ENCODE measurements around the gene STOM.

STOM gene

DNA sequence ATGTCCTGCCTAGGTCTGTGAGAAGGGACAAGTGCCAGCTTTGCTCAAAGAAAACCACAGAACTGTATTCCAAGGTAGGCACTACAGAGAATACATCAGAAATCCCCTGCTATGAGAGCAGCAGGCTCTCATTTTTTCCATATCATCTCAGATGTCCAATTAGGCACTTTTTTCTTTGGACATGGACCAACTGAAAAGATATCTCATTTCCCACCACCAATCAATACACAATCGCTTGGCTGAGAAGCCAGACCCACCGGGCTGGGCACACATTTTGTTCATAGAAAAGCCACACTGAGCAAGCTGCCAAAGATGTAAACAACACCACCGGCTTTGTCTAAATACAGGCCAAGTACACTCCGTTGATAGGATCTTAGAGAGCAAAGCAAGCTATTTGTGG lies 25.9 kb downstream of the STOM start:
- DNase-seq, result peak in 1 of 3 experiments; percentile 46

DNA sequence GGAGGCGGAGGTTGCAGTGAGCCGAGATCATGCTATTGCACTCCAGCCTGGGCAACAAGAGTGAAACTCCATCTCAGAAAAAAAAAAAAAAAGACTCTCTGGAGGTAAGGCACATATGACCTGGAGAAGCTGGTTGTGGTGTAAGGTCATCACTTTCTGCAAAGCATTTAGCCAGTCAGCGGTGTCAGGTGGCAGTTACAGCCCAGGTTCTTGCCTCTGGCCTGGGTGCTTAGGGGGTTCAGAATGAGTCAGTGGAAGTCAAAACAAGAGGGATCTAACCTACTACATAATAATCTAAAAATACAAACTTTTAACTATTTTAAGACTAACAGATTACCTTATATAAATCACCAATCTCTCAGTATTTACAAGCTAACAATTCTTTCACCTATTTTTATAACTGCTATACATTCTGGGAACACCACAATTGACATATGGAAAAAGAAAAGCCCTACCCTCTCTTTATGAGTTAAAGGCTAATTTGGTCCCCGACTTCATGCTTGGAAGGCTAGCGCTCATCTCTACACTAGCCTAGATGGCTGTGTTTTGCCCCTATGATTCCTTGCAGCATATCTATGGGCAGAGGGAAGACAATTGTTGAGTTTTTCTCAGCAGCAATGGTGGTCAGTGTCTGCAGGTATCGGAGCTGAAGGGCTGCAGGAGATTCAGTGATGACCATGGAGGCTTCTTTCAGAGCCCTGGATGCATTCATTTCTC lies 29.2 kb downstream of the STOM start:
- no peak for DNase-seq

DNA sequence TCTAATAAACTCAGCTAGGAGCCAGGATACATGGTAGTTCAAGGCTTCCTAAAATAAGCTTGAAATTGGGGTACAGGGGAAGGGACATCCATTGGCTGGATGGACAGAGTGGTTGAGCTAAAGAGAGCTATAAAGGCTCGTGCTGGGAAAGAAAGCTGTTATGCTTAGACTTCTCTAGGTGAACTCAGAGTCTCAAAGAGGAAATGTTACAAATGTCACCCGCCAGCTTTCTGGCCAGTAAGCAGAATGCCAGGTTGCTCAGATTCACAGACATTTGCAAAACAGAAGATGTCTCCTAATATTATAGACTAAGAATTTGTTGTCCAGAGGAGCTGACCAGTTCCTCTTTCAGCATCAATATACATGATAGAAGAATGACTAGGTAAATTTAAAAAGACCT lies 30.6 kb downstream of the STOM start:
- no peak for DNase-seq

DNA sequence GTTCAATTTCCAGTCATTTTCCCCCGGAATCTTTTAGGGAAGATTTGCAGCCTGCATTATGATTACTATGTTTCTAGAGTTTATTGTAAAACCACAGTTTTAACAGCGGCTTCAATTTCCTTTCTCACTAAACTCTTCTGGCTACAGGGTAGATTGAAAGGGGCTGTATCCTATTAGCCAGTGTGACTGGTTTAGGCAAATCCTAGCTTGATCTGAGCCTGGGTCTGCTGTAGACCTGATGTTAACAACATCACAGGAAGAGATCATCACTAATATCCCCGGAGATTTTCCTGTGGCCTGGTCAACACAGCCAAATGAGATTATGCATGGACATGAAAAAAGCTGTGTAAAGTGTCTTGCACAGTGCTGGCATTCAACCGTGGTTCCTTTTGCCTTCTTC lies 33.4 kb downstream of the STOM start:
- no peak for DNase-seq

DNA sequence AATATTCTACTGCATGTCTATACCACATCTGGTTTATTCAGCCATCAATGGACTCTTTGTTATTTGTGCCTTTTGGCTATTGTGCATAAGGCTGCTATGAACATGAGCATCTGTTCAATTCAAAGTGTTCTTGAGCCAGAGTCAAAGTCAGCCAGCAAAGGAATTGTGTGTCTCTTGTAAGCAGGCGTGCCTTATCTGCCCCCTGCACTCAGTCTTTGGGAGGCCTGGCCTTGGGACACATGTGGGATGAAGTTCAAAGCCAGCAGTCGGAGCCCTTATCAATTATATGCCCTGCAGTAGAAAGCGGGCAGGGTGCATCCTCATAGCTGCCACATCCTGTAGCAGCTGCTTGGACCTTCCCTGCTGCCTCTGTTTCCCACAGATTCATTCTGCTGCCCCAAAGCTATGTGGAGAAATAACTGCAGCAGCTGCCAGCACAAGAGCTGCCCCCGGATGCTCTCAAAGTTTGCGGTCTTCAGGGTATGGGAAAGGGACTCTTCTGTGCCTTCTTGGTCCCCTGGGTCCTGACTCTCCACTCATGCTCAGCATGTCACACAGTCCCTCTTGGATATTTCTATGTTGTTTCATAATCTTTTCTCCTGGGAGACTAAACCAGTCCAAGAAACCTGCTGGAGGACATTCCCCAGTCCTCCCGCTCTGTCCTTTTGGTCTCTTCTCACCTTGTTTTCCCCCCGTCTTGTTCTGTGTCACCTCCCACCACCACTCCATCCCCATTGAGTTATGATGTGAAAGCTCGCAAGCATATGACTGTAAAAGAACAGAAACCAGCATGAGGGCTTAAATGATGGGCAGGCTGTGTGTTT lies 35.9 kb downstream of the STOM start:
- DNase-seq, result no peak

DNA sequence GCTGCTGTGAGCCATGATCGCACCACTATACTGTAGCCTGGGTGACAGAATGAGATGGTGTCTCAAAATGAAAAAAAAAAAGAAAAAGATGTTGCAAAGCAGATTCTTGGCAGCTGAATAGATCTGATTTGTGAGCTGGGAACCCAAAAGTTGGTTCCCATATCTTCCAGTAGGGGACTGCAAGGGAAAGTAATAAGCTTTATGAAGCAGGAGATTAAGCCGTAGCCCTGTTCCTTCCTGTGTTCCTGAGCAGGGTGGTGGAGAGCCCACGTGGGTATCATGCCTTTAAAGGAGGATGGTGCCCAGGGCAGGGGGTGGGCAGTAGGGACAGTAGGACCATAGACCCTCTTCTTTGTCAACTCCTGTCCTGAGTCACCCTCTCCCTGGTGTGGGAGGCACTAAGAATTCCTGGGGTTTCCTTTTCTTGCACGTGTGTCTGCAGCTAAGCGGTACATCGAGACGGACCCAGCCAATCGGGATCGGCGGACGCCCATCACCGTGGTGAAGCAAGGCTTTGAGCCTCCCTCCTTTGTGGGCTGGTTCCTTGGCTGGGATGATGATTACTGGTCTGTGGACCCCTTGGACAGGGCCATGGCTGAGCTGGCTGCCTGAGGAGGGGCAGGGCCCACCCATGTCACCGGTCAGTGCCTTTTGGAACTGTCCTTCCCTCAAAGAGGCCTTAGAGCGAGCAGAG lies 37.9 kb downstream of the STOM start:
- DNase-seq, result no peak

DNA sequence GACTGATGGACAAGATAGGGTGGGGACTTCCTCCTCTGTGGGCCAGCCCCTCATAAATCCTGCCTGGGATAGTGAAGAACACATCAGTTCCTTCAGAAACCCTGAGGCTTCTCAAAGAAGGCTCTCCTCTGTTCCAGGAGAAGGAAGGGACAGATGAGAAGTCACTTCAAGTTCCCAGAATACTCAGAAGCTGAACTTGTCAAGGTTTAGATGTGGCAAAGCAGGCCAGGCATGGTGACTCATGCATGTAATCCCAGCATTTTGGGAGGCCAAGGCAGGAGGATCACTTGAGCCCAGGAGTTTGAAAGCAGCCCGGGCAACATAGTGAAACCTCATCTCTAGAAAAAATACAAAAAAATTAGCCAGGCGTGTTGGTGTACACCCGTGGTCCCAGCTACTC lies 38.5 kb downstream of the STOM start:
- no peak for DNase-seq

DNA sequence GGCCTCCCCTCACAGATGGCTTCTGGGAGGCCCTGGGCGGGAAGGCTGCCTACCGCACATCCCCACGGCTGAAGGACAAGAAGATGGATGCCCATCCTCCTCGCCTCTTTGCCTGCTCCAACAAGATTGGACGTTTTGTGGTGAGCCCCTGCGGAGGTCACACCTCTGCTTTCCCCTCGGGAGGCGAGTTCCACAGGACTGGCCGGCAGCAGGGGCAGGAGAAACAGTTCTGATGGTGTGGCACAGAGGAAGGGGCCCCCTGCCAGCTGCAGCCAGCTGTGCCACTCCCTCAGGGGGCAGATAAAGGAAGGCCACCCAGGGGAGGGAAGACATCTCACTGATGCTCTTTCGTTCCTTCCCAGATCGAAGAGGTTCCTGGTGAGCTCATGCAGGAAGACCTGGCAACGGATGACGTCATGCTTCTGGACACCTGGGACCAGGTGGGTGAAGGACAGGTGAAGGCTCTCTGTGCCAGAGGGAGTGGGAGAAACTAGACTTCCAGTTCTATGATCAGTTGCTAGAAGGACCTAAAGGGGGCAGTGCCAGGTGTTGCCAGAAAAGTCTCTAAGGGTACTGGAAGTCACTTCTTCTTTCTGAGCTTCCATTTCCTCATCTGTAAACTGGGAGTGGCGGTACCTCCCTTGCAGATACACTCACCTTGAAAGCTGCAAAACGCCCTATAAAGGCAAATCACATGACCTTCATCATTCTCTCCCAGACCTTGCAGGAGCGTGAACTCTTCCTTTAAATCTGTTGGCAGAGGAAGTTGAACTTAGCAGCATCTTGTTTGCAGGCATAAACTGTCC lies 41.0 kb downstream of the STOM start:
- no peak for DNase-seq

DNA sequence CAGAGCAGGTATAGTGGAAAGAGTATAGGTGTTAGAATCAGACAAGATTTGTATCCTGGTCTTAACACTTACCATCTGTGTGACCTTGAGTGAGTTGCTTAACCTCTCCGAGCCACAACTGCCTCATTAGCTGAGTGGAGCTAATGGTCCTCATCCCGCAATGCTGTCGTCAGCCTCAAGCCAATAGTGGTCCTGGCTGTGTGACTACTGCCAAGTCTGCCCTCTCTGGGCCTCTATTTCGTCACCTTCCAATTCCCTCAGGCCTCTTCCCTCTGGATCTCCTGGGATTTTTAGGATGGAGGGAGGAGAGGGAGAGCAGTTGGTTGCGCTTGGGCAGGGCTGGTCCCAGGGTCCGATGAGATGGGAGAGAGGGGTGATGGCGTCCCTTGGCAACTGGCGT lies 41.6 kb downstream of the STOM start:
- no peak for DNase-seq

DNA sequence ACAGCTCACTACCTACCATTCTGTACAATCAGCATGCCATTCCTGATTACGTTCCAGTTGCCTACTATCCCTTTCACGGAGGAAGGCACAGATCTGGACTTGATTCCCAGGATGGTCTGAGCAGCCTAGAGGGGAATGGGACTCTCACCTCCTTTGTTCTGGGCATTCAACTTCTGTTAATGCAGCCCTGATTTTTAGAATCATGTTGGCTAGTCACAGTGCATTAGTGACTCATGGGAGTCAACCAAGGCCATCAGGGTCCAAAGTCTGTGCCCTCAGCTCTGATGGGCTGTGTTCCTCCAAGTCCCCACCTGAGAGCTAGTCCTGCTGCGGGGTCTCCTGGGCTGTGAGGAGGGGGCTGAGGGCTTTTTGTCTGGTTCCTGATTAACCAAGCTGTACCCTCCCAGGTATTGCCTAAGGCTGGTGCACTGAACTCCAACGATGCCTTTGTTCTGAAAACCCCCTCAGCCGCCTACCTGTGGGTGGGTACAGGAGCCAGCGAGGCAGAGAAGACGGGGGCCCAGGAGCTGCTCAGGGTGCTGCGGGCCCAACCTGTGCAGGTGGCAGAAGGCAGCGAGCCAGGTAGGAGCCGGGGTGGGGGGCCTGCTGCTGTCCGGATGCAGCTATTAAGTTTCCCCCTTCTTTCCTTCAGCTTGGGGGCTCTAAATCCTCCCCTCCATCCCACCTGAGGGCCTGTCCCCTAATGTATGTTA lies 43.0 kb downstream of the STOM start:
- no peak for DNase-seq

DNA sequence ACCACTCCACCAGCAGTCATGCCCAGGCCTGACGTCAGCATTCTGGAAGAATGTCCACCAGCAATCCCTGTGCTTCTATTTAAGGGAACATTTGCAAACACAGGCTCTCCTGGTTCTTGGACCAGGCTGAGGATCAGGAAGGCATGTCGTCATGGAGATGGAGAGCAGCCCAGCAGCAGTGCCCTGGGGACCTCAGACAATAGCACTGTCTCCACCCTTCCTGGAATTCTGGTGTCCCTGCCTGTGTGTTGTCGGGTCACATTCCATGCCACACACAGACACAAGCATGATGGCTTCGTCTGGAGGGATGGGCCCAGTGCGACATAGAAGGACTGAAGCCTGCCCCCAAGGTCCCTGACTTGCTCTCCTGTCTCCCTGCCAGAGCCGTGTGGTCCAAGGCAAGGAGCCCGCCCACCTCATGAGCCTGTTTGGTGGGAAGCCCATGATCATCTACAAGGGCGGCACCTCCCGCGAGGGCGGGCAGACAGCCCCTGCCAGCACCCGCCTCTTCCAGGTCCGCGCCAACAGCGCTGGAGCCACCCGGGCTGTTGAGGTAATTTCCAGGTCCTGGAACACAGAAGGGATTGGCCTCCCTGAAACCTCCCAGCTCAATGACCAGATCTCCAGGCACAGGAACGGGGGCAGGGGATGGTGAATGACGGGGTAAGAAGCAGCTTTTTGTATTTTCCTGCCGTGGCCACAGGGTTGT lies 43.8 kb downstream of the STOM start:
- peak in 1 of 3 experiments; percentile 30 for DNase-seq

DNA sequence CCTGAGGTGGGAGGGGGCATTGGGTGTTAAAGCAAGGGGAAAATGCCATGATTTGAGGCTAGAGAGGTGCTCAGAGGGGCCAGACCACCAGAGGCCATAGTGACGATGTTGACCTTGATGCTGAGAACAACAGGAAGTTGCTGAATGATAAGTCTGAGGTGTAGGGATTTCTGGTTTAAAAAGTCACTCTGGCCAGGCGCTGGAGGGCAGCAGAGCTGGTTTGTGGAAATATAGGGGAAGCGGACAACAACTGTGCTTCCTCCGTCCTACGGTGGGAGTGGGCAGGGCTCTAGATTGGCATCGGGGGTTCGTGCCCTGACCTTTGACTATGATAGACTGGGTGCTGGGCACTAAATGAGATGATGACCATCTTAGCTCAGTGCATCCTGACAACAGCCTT lies 44.7 kb downstream of the STOM start:
- DNase-seq, result no peak

DNA sequence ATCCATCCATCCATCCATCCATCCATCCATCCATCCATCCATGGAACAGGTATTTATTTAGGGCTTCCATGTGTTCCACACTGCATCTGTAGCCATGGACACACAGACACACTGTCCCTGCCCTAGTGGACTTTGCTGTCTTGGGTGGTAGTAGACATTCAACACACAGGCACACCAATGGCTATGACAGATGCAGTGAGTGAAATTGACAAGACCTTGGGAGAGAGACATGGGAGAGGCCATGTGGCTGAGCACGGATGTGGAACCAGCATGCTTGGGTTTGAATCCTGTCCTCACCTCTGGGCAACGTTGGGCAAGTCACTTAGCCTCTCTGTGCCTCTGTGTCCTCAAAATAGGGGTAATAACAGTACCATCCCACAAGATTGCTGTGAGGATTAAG lies 45.3 kb downstream of the STOM start:
- DNase-seq, result no peak

DNA sequence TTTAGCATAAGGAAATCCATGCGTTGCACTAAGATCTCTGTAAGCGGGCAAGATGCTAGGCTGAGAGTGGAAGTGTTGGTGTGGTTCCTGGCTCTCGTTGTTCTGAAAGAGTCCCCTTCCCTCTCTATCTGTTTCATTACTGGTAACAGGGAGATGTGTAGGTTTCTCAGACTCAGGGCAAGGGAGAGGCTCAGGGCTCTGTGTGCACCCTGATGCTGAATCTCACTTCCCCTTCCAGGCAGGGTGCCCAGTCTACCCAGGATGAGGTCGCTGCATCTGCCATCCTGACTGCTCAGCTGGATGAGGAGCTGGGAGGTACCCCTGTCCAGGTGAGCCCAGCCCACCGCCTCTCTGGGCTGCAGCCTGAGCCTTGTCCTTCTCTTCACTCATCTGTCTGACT lies 45.7 kb downstream of the STOM start:
- DNase-seq, result no peak

DNA sequence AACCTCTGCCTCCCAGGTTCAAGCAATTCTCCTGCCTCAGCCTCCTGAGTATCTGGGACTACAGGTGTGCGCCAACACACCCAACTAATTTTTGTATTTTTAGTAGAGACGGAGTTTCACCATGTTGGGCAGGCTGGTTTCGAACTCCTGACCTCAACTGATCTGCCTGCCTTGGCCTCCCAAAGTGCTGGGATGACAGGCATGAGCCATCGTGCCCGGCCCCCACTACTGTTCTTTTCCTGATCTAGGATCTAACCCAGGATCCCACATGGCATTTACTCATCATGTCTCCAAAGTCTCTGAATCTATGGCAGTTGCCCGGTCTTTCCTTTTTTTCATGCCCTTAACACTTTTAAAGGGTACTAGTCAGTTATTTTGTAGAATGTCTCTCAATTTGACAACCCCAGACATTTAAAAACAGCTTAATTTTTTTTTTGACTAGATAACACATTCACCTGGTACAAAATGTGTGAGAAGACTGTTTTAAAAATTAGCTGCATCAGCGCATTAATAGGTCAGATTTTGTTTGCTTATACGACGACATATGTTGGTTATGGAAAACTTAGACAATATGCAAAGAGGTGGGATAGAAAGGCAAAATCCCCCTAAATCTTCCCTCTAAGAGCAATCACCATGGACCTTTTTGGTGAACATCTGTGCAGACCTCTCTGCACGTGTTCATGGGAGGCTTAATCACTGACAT lies 46.5 kb downstream of the STOM start:
- DNase-seq, result no peak

DNA sequence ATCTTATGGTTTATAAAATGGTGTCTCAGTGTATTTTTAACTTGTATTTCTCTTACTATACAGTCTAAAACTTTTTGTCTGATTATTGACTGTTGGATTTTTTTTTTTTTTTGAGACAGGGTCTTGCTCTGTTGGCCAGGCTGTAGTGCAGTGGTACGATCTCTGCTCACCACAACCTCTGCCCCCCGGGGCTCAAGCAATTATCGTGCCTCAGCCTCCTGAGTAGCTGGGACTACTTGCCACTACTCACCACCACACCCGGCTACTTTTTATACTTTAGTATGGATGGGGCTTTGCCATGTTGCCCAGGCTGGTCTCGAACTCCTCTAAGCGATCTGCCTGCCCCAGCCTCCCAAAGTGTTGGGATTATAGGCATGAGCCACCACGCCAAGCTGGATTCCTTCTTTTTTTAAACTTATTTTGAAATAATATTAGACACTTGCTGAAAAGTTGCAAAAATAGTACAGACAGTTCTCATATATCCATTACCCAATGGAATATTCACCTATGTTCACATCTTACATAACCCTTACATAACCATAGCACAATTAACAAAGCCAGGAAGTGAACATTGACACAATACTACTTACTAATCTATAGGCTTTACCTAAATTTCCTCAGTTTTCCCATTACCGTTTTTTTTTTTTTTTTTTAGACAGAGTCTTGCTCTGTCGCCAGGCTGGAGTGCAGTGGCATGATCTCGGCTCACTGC lies 47.2 kb downstream of the STOM start:
- DNase-seq, result no peak

DNA sequence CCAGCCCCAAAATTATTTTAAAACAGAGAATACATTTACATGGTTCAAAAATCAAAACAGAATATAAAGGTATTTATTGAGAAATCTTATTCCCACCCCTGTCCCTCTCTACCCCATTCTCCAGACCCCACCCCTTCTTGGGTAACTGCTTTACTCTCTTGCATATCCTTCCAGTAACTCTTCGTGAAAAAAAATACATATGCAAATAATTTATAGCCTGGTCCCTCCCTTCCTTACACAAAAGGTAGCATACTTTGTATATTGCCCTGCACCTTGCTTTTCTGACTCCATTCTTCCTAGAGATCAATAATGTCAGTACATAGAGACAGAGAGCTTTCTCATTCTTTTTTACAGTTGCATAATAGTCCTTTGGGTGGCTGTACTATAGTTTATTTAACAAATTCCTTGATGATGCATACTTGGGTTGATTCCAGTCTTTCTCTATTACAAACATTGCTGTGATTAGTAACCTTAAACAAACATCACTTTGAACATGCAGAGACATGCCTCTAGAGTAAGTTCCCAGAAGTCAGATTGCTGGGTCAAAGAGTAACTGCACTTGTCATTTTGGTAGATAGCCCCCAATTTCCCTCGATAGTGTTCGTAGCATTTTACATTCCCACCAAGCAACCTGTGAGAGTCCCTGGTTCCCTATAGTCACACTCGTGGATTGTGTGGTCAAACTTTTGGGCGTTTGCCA lies 47.9 kb downstream of the STOM start:
- no peak for DNase-seq

DNA sequence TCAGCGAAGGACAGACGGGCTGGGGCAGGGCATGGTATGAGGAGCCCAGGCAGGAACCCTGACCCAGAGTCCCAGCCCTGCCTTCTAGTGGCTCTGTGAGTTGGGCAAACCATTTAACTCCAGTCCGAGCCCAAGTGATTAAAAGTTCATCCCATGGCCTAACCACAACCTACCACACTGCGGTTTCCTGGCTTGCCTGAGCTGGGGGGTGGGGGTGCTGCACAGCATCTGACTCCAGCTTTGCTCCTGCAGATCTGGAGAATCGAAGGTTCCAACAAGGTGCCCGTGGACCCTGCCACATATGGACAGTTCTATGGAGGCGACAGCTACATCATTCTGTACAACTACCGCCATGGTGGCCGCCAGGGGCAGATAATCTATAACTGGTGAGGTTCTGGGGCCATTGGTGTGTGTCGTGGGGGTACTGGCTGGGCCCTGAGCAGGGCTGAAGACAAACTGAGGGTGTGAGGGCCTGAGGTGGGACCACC lies 49.0 kb downstream of the STOM start:
- DNase-seq, result no peak

DNA sequence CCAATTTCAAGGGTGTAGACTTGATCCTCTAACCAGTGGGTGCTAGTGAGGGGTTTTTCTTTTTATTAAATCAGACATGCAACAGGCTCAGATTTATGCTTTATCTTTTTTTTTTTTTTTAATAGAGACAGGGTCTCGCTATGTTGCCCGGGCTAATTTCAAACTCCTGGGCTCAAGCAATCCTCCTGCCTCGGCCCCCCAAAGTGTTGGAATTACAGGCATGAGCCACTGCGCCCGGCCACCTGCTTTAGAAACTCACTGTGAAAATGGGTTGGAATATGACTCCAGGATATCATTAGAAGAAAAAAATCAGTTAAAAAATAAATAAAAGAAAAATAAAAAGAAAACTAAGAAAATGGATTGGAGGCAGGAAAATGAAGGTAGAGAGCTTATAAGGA lies 50.7 kb downstream of the STOM start:
- DNase-seq, result no peak

All from NCI-H1417 (cell line).